Measurements from ENCODE around the gene NOBOX.
"Not testable (repeated sequence)": the region's sequence is repeated elsewhere in the genome, so short reads cannot be mapped to it uniquely, and the experiment has no call there.

Gene NOBOX

DNA sequence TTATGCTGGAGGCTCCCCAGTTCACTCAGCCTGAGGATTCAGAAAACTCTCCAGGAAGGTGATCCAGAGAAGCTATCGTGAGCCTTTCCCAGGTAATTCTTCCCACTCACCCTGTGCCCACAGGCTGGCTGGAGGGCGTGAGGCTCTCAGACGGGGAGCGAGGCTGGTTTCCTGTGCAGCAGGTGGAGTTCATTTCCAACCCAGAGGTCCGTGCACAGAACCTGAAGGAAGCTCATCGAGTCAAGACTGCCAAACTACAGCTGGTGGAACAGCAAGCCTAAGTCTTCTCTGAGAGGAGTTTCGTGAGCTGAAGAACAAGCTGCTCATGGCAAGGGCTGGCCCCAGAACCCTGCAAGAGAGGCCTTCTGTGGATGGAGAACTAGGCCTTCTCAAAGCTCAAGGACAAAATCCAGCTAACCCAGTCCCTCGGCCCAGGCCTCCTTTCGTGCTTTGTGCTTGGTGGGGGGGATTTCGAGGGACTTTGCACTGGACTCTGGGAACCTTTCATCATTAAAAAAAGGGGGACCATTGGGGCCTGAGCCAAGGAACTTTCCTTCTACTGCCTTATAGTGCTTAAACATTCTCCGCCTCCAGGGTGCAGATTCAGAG lies 23.6 kb downstream of the NOBOX start:
- Mint-ChIP-seq H3K36me3 (ENCODE audit: low read depth) (no peaks in the 10 kb centered on the region), H3K27me3 (no peaks in the 10 kb centered on the region), H3K4me3 (no peak overlapping the region), H3K4me1 (ENCODE audit: low read depth) (no peaks in the 10 kb centered on the region), H3K9me3 (no peaks in the 10 kb centered on the region), H3K27ac (no peak overlapping the region)
- intact Hi-C loops (cut with micrococcal nuclease) = no loop called here

GRCh38 chr7:144378651-144379050 lies 24.8 kb downstream of the NOBOX start:
- Mint-ChIP-seq H3K9me3 (no peaks in the 10 kb centered on the region), H3K4me3 (no peak overlapping the region), H3K27ac (no peak overlapping the region), H3K36me3 (ENCODE audit: low read depth) (no peaks in the 10 kb centered on the region), H3K4me1 (ENCODE audit: low read depth) (no peaks in the 10 kb centered on the region), H3K27me3 (no peaks in the 10 kb centered on the region)
- intact Hi-C loops (cut with micrococcal nuclease) = no loop called here

DNA sequence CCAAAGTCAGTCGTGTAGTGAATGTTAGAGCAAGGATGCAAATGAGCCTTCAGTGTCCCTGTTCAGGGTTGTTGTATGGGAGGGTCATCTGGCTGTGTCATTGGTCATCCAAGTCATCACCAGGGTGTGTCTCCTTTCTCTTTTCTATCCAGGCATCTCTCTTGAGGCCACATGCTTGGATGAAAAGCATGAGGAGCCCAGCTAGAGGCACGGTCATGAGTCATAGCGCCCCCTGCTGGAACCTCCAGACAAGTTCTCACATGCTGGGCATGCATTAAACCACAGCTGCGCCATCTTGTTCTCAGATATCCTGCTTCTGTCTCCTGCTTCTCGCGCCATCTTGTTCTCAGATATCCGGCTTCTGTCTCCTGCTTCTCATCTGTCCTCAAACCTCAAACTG lies 34.3 kb downstream of the NOBOX start:
- H3K36me3 Mint-ChIP-seq (ENCODE audit: low read depth); H3K27me3 Mint-ChIP-seq; H3K4me3 Mint-ChIP-seq; H3K27ac Mint-ChIP-seq; intact Hi-C loops (cut with micrococcal nuclease); H3K9me3 Mint-ChIP-seq; H3K4me1 Mint-ChIP-seq (ENCODE audit: low read depth): not testable (repeated sequence)

GRCh38 chr7:144367250-144367649 lies 36.2 kb downstream of the NOBOX start:
- intact Hi-C loops (cut with micrococcal nuclease); H3K27me3 Mint-ChIP-seq; H3K4me1 Mint-ChIP-seq (ENCODE audit: low read depth); H3K4me3 Mint-ChIP-seq; H3K36me3 Mint-ChIP-seq (ENCODE audit: low read depth); H3K27ac Mint-ChIP-seq; H3K9me3 Mint-ChIP-seq: not testable (repeated sequence)

- H3K27me3 Mint-ChIP-seq; H3K4me1 Mint-ChIP-seq (ENCODE audit: low read depth); H3K4me3 Mint-ChIP-seq; H3K9me3 Mint-ChIP-seq; H3K36me3 Mint-ChIP-seq (ENCODE audit: low read depth); intact Hi-C loops (cut with micrococcal nuclease); H3K27ac Mint-ChIP-seq: not testable (repeated sequence)
These were observed 38.0 kb downstream of the NOBOX start for GRCh38 chr7:144365523-144365922.

- H3K4me1 Mint-ChIP-seq (ENCODE audit: low read depth); H3K4me3 Mint-ChIP-seq; H3K27me3 Mint-ChIP-seq; H3K36me3 Mint-ChIP-seq (ENCODE audit: low read depth); intact Hi-C loops (cut with micrococcal nuclease); H3K9me3 Mint-ChIP-seq; H3K27ac Mint-ChIP-seq: not testable (repeated sequence)
These were observed 41.4 kb downstream of the NOBOX start for GRCh38 chr7:144362061-144362460.

DNA sequence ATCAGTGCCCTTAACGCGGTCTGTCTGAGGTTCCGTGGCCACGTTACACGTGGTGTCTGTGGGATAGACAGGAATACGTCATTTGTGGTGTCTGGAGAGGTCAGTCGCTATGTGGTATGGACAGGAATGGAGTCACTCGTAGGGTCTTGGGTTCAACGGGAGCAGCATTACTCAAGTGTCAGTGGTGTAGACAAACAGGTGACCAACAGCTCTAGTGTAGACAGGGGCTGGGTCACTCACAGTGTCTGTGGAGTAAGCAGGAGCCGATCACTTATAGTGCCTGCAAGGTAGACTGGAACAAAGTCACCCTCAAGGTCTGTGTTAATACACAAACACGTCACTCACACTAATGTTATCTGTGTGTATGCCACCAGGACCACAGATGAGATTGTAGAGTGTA lies 46.6 kb downstream of the NOBOX start:
- H3K27me3 Mint-ChIP-seq, H3K27ac Mint-ChIP-seq: not testable (repeated sequence)

GRCh38 chr7:144356185-144356584 lies 47.3 kb downstream of the NOBOX start:
- not testable (repeated sequence) for H3K36me3 Mint-ChIP-seq (ENCODE audit: low read depth); H3K27me3 Mint-ChIP-seq; H3K4me3 Mint-ChIP-seq

More for the DNA sequence above, 46.6 kb downstream of the NOBOX start:
- H3K4me1 Mint-ChIP-seq (ENCODE audit: low read depth); H3K4me3 Mint-ChIP-seq; intact Hi-C loops (cut with micrococcal nuclease); H3K9me3 Mint-ChIP-seq; H3K36me3 Mint-ChIP-seq (ENCODE audit: low read depth): not testable (repeated sequence)

GRCh38 chr7:144355176-144355822 lies 48.2 kb downstream of the NOBOX start, which contains the start of gene ARHGEF5:
ARHGEF5 (plus strand) TSS chr7:144355402; CDS start chr7:144362670, 7,268 bp downstream.
- intact Hi-C loops (cut with micrococcal nuclease); H3K27ac Mint-ChIP-seq; H3K27me3 Mint-ChIP-seq; H3K36me3 Mint-ChIP-seq (ENCODE audit: low read depth); H3K9me3 Mint-ChIP-seq; H3K4me1 Mint-ChIP-seq (ENCODE audit: low read depth): not testable (repeated sequence)
- peak within 1 kb of the TSS; percentile 41 for H3K4me3 Mint-ChIP-seq

More at GRCh38 chr7:144356185-144356584, 47.3 kb downstream of the NOBOX start:
- H3K4me1 Mint-ChIP-seq (ENCODE audit: low read depth); intact Hi-C loops (cut with micrococcal nuclease); H3K9me3 Mint-ChIP-seq; H3K27ac Mint-ChIP-seq: not testable (repeated sequence)

GRCh38 chr7:144351667-144352066 lies 51.8 kb downstream of the NOBOX start:
- H3K27me3 Mint-ChIP-seq; H3K27ac Mint-ChIP-seq; intact Hi-C loops (cut with micrococcal nuclease); H3K4me3 Mint-ChIP-seq; H3K36me3 Mint-ChIP-seq (ENCODE audit: low read depth); H3K4me1 Mint-ChIP-seq (ENCODE audit: low read depth); H3K9me3 Mint-ChIP-seq: not testable (repeated sequence)

GRCh38 chr7:144348625-144349024 lies 54.9 kb downstream of the NOBOX start:
- intact Hi-C loops (cut with micrococcal nuclease); H3K36me3 Mint-ChIP-seq (ENCODE audit: low read depth); H3K4me3 Mint-ChIP-seq; H3K27ac Mint-ChIP-seq; H3K27me3 Mint-ChIP-seq; H3K9me3 Mint-ChIP-seq; H3K4me1 Mint-ChIP-seq (ENCODE audit: low read depth): not testable (repeated sequence)

Data from dendritic cell treated with granulocyte-macrophage colony-stimulating factor and Interleukin-4, amounts not matched to agents 40 ng/mL and 50 ng/mL, for 4 days (primary cell).